Suprapubic skin (tissue), 4 donors: Measurements from ENCODE around the gene GRK5. TPM values are rescaled to one million over a fixed set of nuclear protein-coding genes. Genes with fewer than 3 reads are reported as not detected.
A peak's percentile ranks its signal among the peaks of the same experiment; 100 is the strongest.

ENCODE experiments used
- DNase-seq, 2 donors: peaks; one replicate each; pipeline ENCODE4 v3.0.0-alpha.2; 2019; ENCODE audit warnings: low spot score in 2 of 2
- H3K27ac ChIP-seq: fragments of 200-600 bp; sonication (generic); one replicate; pipeline ENCODE4 v1.5.1; 2019
- H3K27me3 ChIP-seq: fragments of 200-600 bp; sonication (generic); one replicate; pipeline ENCODE4 v1.5.1; 2019
- H3K36me3 ChIP-seq: fragments of 200-600 bp; sonication (generic); one replicate; pipeline ENCODE4 v1.5.1; 2019
- H3K4me1 ChIP-seq: fragments of 200-600 bp; sonication (generic); one replicate; pipeline ENCODE4 v1.5.1; 2019
- H3K4me3 ChIP-seq: fragments of 200-600 bp; sonication (generic); one replicate; pipeline ENCODE4 v1.5.1; 2019; ENCODE audit warnings: mild to moderate bottlenecking
- H3K9me3 ChIP-seq: fragments of 200-600 bp; sonication (generic); one replicate; pipeline ENCODE4 v1.5.1; 2019
- EP300 ChIP-seq: sonication (generic); formaldehyde crosslinking; IDR thresholded peaks from one replicate; pipeline ENCODE4 v1.6.1; 2017; ENCODE audit warnings: antibody characterized with exemption
- POLR2A ChIP-seq, 2 donors: fragments of 450-650 bp; IDR thresholded peaks; one replicate each; pipeline ENCODE4 v1.6.1; 2017; ENCODE audit warnings: antibody characterized with exemption in 2 of 2, mild to moderate bottlenecking in 2 of 2, moderate library complexity in 2 of 2
- POLR2AphosphoS5 ChIP-seq, 3 donors: sonication (generic); formaldehyde crosslinking; IDR thresholded peaks; one replicate each; pipeline ENCODE4 v1.6.1; 2017; ENCODE audit warnings: antibody characterized with exemption in 3 of 3
- WGBS: methylation state at CpG from one replicate; pipeline ENCODE4 v1.1.5; 2018; 5-methylcytosine and 5-hydroxymethylcytosine counted together
- total RNA-seq, 4 donors: library from RNA; depleted of rRNA; stranded (reverse); fragments of >200 nt; gene quantifications; one replicate each; pipeline ENCODE4 v1.1.0, GENCODE V29; 2016
- TF ChIP-seq, protein P1 (sequence below), 2 donors: fragments of 200-600 bp in 1 of 2; fragments of 450-650 bp in 1 of 2; sonication (generic) in 1 of 2; IDR thresholded peaks; one replicate each; pipeline ENCODE4 v1.5.1; 2016 to 2019; ENCODE audit warnings: antibody characterized with exemption in 2 of 2, mild to moderate bottlenecking in 1 of 2, moderate library complexity in 1 of 2

Gene GRK5
- total RNA-seq, 4 donors from 2014 or later = 4.8 to 9.0 (median 6.7) TPM

DNA sequence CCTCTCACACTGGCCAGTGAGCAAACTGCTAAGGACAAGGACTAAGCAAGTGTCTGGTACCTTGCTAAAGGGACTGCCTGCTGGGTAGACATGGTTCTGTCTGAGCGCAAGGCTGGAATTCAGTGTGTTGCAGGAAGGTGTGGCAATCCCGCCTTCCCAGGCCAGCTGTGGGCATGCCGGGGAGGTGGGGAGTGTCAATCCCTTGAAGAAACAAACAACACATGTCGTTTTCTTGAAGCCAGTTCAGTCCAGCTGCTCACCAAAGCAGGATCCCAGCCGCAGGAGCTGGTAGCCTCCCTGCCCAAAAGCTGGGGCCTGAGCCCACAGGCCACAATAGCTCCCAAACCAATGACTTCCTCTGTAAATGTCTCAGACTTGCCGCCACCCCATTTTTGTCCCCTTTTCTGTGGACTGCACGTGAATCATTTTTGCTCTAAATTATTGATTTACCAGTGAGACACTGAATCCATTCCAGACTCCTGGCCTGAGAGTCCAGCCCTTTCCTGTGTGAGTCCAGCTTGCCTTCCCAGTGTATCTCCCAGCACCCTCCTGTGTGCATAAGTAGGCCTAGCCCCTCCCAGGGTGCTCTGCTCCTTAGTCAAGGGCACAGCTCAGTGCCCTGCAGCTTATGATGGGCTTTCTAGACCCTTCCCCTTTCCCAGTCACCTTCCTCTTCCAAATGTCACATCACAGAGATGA lies 168.4 kb downstream of the GRK5 start:
- H3K27ac ChIP-seq = no peak overlapping the region
- H3K4me3 ChIP-seq = no peak overlapping the region
- WGBS = 66% methylated on average over 7 of the region's 7 CpGs
- H3K36me3 ChIP-seq = no peaks in the 10 kb centered on the region
- peak in 1 of 2 donors; percentile 81 for DNase-seq
- no peaks in the 10 kb centered on the region for H3K27me3 ChIP-seq
- TF ChIP-seq, protein P1, sequence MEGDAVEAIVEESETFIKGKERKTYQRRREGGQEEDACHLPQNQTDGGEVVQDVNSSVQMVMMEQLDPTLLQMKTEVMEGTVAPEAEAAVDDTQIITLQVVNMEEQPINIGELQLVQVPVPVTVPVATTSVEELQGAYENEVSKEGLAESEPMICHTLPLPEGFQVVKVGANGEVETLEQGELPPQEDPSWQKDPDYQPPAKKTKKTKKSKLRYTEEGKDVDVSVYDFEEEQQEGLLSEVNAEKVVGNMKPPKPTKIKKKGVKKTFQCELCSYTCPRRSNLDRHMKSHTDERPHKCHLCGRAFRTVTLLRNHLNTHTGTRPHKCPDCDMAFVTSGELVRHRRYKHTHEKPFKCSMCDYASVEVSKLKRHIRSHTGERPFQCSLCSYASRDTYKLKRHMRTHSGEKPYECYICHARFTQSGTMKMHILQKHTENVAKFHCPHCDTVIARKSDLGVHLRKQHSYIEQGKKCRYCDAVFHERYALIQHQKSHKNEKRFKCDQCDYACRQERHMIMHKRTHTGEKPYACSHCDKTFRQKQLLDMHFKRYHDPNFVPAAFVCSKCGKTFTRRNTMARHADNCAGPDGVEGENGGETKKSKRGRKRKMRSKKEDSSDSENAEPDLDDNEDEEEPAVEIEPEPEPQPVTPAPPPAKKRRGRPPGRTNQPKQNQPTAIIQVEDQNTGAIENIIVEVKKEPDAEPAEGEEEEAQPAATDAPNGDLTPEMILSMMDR (IDR thresholded peaks at IDR 0.05) = no peak
- no peak for TF ChIP-seq EP300
- no peak for TF ChIP-seq POLR2A (IDR thresholded peaks at IDR 0.05)
- TF ChIP-seq POLR2AphosphoS5 (IDR thresholded peaks at IDR 0.05) = peak in 1 of 3 donors; percentile 43
- H3K4me1 ChIP-seq = peaks cover 27% of the 10 kb centered on the region
- H3K9me3 ChIP-seq = no peaks in the 10 kb centered on the region

DNA sequence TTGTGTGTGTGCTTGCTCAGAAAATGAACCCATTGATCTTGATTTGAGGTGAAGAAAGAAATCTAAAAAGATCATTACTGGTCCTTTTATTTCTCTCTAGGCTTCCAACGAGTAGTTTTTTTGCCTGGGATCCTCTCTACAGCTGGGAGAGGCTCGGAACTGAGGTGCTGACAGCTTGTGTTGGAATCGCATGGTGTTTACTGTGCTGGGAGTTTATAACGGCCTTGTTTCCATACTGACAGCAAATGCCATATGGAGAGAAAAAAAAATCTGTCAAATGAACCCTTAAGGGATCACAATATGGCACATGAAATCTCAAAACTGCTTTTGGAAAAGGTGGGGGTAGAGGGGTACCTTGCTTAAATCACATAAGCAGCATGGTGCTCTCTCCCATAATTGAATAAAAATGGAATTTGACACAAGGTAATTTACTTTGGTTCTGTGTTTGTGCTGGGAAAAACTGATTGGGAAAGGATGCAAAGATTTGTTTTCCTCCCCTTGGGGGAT lies 170.1 kb downstream of the GRK5 start:
- DNase-seq = no peak
- 58% methylated on average over 4 of the region's 4 CpGs for WGBS
- TF ChIP-seq, protein P1 (IDR thresholded peaks at IDR 0.05) = no peak
- TF ChIP-seq EP300 (no peak), POLR2AphosphoS5 (IDR thresholded peaks at IDR 0.05) (no peak), POLR2A (IDR thresholded peaks at IDR 0.05) (no peak)
- Histone ChIP-seq H3K27ac (no peak overlapping the region), H3K36me3 (no peaks in the 10 kb centered on the region), H3K27me3 (no peaks in the 10 kb centered on the region), H3K4me3 (no peak overlapping the region), H3K4me1 (peaks cover 14% of the 10 kb centered on the region), H3K9me3 (no peaks in the 10 kb centered on the region)

DNA sequence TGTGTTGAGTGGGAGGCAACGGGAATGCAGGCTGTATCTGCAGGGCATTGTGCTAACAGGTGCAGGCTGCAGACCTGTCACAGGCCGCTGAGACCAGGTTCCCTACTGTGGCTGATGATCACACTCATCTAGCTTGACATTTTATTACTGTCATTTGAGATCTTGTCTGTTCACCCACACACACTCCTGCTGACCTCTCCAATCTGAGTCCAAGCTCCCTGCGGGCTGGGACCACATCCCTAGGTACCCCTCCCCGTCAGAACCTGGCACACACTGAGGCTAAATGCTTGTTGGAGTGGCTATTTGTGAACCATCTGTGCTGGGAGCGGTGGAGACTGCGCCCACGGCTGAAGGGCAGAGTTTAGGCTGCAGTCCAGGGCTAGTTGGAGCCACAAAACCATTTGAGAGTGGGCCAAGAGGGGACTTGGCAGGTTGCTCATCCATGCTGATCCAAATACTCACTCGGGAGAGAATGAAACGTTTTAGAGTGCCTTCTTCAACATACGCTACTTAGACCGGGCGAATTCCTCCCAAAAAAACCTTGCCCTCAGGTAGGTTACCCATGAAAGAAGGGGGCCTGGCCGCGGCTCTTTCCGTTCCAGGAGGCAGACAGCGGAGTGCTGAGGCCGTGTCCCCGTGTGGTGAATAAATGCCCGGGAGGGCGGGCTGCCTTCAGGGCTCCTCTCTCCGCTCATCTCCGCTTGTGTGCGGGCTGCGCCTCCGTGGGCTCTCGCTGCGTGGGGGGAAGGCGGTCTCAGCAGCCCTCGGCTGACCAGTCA lies 170.8 kb downstream of the GRK5 start:
- no peak overlapping the region for H3K27ac ChIP-seq
- TF ChIP-seq EP300 = no peak
- TF ChIP-seq, protein P1 (IDR thresholded peaks at IDR 0.05) = no peak
- no peak for TF ChIP-seq POLR2AphosphoS5 (IDR thresholded peaks at IDR 0.05)
- TF ChIP-seq POLR2A (IDR thresholded peaks at IDR 0.05) = no peak
- H3K27me3 ChIP-seq = no peaks in the 10 kb centered on the region
- H3K4me3 ChIP-seq = no peak overlapping the region
- no peaks in the 10 kb centered on the region for H3K9me3 ChIP-seq
- 57% methylated on average over 11 of the region's 29 CpGs for whole genome bisulfite sequencing
- H3K36me3 ChIP-seq = no peaks in the 10 kb centered on the region
- H3K4me1 ChIP-seq = peaks cover 14% of the 10 kb centered on the region
- no peak for DNase-seq

DNA sequence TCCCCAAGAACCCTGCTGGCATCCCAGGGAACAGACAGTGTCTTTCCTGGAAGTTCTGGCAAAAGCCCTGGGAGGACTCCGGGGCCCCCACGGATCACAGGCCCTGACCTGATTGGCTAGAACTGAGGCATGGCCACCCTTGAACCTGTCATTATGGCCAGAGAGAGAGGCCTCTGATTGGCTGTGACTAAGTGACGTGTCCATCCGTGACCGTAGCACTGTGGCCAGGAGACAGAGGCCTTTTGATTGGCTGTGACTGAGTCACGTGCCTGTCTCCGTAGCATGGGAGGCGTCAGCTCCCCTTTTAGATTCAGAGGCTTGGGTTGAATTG lies 171.3 kb downstream of the GRK5 start:
- peak in 1 of 2 donors; percentile 59 for DNase-seq
- Histone ChIP-seq H3K9me3 (no peaks in the 10 kb centered on the region), H3K4me3 (no peak overlapping the region), H3K27me3 (no peaks in the 10 kb centered on the region), H3K27ac (no peak overlapping the region), H3K4me1 (peaks cover 16% of the 10 kb centered on the region), H3K36me3 (no peaks in the 10 kb centered on the region)
- TF ChIP-seq POLR2A (IDR thresholded peaks at IDR 0.05) (no peak), EP300 (no peak)
- WGBS = 97% methylated on average over 6 of the region's 8 CpGs

DNA sequence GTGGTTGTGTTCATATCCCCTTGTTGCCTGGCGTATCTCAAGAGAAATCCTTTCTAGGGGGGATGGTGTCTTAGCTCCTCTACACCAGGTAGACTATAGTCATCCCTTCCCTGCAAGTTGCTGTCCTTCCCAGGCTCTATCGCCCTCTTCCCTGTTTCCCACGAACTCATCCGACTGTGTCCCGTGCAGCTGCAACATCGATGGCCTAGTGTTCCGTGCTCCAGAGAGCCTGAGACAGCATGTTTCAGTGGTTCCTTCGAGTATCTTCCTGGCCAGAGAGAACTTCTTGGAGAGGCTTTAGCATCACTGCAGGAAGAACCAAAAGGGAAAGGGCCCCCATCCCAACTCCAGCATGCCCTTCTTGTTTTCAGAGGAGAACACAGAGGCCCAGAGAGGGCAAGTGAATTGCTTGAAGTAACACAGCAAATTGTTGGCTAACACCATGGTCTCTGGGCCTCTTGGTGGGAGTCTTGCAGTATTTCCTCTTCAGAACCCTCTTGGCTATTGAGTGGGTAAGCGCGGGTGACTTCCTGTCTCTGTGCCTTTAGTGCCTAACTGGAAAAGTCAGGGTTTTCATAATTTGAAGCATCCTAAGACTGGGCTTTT lies 172.2 kb downstream of the GRK5 start:
- Histone ChIP-seq H3K27ac (no peak overlapping the region), H3K27me3 (no peaks in the 10 kb centered on the region), H3K4me1 (peaks cover 16% of the 10 kb centered on the region), H3K4me3 (no peak overlapping the region), H3K36me3 (no peaks in the 10 kb centered on the region), H3K9me3 (no peaks in the 10 kb centered on the region)
- 97% methylated on average over 10 of the region's 10 CpGs for whole genome bisulfite sequencing
- peak in 1 of 2 donors; percentile 65 for DNase-seq
- TF ChIP-seq, protein P1 (IDR thresholded peaks at IDR 0.05) = no peak
